GM18868 (cell line): ENCODE results near the gene MAGEA9.
"Not testable (repeated sequence)": the region's sequence is repeated elsewhere in the genome, so short reads cannot be mapped to it uniquely, and the experiment has no call there.

Source experiments
- ATAC-seq: cut with Tn5 transposase; IDR thresholded peaks from one replicate; pipeline ENCODE4 v1.9.1; 2021; ENCODE audit warnings: mild to moderate bottlenecking, moderate library complexity; ENCODE audit not compliant: unreplicated experiment

The MAGEA9 gene

DNA sequence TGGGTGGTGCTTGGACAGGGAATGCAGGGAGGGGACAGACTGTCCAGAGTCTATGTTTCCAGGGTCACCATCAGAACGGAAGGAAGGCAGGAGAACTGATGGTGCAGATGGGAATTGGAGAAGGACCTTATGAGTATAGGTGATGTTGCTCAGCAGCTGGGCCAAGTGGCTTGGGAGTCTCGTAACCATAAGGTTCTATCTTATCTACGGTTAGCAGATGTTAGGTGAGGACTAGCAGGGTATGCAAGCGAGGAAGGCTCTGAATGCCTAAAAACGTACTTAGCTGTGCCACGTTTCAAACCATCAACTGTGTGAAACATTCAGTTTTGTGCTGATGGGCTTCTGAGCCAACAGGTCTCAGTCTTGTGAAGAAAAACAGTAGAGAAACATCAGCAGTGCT is 22.4 kb downstream of the MAGEA9 start:
- ATAC-seq: no peak

GRCh38 chrX:149807747-149808458 is 26.2 kb downstream of the MAGEA9 start:
- ATAC-seq: no peak

GRCh38 chrX:149818652-149819051 is 36.9 kb downstream of the MAGEA9 start:
- no peak for ATAC-seq

- no peak for ATAC-seq
Measured at GRCh38 chrX:149819371-149819770, 37.6 kb downstream of the MAGEA9 start.

GRCh38 chrX:149825424-149825823 is 43.7 kb downstream of the MAGEA9 start:
- ATAC-seq: no peak

GRCh38 chrX:149827254-149827653 is 45.5 kb downstream of the MAGEA9 start:
- ATAC-seq: no peak

GRCh38 chrX:149829751-149830191 is 48.0 kb downstream of the MAGEA9 start:
- ATAC-seq: peak; percentile 53

DNA sequence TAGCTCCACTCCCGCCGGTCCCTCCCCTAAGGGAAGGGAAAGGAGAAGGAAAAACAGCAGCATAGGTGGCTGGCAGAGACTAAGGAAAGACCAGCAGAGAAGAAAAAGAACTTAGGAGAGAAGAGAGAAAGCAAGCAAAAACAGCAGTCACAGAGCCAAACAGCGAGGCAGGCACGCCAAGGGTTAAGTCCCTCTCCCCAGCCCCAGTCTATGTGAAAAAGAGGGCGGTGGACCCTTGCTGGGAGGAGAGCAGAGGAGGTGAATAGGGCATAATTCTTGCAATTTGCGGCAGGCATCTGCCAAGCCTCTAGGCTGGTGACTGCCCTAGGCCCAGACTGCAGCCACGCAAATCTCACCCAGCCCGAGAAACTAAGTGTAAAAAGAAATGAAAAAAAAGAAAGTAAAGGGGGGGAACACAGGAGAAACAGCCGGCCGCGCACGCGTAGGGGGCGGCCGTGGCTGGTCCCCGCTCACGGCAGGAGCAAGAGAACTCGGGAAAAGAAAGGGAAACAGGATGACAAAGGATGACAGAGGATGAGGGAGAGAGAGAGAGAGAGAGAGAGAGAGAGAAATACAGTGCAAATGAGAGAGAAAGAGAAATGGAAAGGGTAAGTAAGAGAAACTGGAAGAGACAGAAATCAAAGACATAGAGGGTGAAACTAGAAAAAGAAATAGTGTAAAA is 48.6 kb downstream of the MAGEA9 start:
- ATAC-seq: peak; percentile 63

DNA sequence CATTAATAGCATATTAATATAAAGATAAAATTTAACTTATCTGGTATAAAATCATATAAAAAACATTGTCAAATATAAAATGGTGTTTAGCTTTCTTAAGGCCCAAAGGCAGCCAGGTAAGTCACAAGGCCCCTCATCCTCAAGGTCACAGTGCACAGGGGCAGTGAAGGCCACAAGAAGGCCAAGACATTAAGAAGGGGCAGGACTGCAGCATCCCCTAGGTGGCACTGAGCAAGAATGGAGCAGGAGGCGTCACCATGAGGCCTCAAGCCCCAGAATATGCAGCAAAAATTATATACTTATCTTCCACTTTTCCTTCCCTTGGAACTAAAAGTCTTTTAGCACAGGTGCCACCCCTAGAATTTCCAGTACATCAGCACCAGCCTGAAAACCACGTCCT is 49.7 kb downstream of the MAGEA9 start:
- ATAC-seq: no peak

- not testable (repeated sequence) for ATAC-seq
Measured at GRCh38 chrX:149836728-149837127, 55.0 kb downstream of the MAGEA9 start.

DNA sequence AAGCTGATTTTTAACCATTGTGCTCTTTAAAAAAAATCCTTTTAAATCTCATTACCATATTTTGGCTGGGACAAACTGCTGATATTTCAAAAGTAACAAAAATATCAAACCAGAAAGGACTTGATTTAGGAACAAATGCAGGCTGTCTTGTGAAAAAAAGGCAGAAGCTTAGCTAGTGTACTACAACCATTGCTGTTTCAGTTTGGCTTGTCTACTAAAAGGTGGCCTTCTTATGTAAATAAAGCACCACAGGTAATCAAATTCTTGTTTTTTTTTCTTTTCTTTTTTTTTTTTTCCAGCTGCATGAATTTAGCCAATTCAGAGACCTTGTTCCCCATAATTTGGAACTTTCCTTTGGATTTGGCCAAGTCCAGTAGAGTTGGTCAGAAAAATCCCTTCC is 55.4 kb downstream of the MAGEA9 start:
- no peak for ATAC-seq
